HG02798 (cell line): ENCODE results near the gene CELF3.
"Not testable (repeated sequence)": the region's sequence is repeated elsewhere in the genome, so short reads cannot be mapped to it uniquely, and the experiment has no call there.

ENCODE experiments used
- ATAC-seq: cut with Tn5 transposase; IDR thresholded peaks from one replicate; pipeline ENCODE4 v1.9.1; 2021; ENCODE audit warnings: mild to moderate bottlenecking; ENCODE audit not compliant: unreplicated experiment, poor library complexity

Gene CELF3

DNA sequence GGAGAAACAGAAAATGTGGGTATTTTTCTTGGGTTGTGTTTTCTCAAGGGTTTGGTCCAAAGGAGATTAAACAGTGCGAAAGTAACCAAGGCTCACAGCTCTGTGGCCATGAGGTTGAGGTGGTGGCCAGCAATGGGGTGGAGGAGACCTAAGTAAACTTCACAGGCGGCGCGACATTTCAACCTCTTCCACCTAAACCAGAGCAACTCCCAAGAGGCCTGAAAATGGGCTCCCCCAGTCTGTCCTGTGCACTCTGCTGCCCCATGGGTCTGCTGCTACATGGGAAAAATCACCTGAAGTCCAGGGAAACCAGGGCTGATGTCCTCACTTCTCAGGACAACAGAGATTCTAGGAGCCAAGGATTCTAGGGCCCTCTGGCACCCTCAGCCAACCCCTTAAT, 12.4 kb downstream of the CELF3 start:
- no peak for ATAC-seq

DNA sequence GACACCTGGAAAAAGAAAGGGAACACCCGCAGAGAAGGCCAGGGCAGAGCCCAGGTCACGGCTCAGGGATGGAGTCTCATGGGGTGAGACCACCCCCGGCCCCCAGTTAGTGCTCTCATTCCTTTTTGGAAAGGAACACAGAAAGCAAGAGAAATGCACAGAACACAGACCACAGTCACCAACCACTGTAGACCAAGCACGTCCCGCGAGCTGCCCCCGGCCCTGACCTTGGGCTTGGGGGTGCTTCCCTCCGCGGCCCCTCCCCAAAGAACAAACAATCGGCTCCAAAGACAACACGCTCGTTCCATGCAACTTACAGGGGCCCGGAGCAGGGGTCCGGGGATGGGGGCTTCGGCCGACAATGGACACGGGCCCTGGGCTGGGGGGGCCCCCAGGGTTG, 12.8 kb downstream of the CELF3 start:
- ATAC-seq = no peak

DNA sequence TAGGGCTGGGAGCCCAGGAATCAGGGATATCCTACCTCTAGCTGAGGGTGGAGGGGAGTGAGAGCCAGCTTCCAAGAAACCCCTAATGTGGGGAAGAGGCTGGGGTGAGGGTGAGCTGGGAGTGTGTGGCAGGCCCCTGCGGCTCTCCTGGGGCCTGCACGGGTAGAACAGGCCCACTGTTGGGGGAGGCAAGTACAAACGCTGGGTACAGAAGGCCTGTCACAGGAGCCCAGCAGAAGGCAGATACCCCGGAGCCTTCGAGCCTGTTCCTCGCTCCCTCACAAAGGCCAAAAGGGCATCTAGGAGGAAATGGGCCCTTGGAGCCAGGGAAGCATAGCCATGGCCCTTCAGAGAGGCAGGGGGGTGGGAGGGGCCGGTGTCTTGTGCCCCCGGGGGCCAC, 13.7 kb downstream of the CELF3 start:
- no peak for ATAC-seq

DNA sequence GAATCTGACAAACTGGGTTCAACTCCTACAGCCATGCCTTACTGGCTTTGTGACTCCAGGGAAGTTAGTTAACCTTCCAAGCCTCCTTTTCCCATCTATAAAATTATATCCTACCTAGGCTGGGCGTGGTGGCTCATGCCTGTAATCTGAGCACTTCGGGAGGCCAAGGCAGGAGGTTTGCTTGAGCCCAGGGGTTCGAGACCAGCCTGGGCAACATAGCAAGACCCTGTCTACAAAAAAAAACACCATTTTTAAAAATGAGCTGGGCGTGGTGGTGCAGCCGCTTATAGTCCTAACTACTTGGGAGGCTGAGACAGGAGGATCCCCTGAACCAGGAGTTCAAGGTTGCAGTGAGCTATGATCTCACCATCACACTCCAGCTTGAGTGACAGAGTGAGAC, 15.1 kb downstream of the CELF3 start:
- no peak for ATAC-seq

DNA sequence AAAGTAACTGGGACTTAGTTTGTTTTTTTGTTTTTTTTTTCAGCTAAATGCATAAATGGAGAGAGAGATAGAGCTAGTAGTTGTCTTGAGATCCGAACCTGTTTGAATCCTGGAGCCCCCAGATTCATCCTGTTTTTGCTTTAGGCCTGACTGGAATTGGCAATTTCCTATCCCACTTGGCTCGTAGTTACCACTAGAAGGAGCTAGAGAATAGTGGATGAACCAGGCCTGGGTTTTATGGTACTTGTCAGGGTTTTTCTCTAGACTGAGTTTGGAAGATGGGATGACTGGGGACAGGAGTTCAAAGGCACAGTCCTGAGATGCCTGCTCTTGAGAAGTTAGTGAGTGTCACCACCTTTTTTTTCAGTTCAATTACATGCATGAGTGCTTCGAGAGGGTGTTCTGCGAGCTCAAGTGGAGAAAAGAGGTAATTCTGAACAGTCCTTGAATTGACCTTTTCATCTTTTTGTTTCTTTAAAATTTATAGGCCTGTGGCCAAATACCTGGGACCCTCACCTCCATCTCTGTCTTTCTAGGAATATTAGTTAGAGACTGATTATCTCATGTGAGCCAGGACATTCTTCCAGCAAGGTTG, 23.4 kb downstream of the CELF3 start:
- no peak for ATAC-seq

DNA sequence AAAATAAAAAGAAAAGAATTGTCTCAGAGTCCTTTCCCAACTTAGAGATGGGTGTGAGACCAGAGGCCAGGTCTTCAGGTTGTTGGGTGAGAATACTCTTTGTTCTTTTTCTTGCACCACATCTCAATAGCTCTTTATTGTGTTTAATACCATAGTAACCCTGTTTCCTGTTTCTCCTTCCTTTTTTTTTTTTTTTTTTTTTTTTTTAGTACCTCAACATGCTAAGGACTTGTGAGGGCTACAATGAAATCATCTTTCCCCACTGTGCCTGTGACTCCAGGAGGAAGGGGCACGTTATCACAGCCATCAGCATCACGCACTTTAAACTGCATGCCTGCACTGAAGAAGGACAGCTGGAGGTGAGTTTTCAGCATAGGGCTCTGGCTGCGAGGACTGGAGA, 24.4 kb downstream of the CELF3 start:
- ATAC-seq = no peak

DNA sequence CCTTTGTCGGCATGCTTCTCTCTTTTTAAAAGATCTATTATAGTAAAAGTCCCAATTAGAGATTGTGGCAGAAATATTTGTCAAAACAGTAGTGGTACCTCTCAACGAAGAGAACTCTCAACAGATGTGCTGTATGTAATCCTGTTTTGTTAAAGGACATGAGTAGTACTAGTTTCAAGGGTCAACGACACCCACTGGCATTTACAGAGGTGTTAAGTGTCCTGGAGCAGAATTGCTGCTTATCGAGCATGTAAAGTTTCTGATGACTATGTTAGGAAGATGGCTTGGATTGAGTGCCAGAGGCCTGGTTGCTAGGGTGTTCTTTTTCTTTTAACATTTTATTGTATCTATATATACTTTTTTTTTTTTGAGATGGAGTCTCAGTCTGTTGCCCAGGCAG, 27.1 kb downstream of the CELF3 start:
- ATAC-seq = no peak

DNA sequence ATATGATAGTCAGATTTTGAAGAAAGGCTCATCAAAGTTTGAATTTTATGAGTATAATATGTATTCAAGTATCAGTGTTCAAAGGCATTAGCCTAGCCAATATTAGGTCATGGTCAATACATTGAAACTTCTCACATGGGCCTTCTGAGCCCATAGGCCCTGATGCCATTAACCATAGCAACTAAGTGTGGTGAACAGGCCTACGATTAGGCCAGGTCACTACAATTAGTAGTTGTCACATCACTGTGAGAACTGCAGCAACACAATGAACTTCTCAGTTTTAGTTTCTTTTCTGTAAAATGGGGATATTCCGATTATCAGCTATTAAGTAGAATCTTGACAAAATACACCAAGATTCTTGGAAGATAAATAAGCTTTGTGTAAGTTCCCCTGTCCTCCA, 30.0 kb downstream of the CELF3 start:
- ATAC-seq = no peak

DNA sequence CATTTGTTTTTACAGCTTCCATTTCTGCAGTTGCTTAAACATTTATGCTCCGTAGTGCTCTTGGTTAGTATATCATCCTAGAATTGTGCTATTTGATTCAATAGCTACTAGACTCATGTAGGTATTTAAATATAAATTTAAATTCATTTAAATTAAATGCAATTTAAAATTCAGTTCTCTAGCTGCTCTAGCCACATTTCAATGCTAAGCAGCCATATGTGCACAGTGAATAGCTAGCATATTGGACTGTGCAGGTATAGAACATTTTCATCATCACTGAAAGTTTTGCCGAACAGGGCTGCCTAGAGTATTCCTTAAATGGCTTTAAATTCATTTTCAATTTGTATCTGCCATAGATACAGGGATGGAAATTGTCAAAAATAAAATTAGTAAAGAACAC, 32.5 kb downstream of the CELF3 start:
- no peak for ATAC-seq

DNA sequence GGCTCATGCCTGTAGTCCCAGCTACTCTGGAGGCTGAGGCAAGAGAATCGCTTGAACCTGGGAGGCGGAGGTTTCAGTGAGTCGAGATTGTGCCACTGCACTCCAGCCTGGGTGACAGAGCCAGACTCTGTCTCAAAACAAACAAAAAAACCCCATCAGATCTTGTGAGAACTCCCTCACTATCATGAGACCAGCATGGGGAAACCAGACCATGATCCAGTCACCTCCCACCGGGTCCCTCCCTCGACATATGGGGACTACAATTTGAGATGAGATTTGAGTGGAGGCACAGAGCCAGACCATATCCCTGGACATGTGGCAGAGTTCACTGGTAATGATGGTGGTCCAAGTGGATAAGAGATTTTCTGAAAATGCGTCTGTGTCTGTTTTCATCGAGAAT, 33.7 kb downstream of the CELF3 start:
- not testable (repeated sequence) for ATAC-seq

DNA sequence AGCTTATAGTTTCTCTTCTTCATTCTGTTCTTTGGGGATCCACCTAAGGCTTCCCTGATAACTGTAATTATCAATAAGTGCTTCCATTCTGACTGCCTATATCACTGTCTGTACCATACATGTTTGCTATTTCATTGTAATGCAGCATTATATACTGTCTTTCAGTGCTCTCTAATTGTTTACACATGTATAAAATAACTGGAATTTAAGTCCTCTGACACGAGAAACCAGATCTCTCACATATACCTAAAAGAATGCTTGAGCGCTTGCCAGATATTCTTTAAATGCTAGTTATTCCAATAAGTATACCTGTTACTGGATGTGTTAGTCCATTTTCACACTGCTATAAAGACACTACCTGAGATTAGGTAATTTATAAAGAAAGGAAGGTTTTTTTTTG, 34.7 kb downstream of the CELF3 start:
- no peak for ATAC-seq

DNA sequence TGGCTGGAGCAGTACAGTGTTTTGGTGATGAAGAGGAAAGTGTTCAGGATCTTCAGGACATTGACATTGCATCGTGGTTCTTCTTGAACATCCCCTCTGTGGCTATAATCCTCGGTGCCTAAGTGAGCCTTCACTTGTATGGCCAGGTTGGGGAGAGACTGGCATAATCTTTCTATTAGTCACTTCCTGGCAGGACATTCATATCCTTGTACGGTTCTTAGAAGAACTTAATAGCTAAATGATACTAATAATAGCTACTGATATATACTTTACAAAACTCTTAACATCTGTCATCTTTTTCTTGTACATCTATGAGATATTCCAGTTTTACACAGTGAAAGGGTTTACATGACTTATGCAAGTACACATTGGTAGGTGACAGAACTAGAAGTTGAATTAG, 35.8 kb downstream of the CELF3 start:
- ATAC-seq = no peak

DNA sequence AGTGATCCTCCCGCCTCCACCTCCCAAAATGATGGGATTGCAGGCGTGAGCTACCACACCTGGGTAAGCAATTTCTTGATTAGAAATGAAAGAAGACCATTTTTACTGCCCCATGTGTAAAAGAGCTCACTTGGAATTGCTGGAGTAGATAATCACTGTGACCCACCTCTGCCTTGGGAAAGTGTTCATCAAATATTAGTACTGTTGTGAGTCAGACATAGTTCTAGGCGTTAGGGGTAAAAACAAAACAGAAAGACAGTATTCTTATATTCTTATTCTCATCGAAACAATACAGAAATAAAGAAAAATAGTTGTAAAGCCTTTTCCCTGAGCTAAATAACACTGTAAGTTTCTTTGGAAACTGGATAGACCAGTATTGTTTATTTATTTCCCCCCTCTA, 36.2 kb downstream of the CELF3 start:
- ATAC-seq = no peak

DNA sequence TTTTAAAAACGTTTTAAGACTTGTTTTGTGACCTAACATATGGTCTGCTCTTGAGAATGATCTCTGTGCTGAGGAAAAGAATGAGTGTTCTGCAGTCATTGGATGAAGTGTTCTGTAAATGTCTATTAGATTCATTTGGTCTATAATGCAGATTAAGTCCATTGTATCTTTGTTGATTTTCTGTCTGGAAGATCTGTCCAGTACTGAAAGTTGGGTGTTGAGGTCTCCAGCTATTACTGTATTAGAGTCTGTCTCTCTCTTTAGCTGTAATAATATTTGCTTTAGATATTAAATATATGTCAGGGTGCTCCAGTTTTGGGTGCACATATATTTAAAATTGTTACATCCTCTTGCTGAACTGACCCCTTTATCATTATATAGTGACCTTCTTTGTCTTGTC, 43.2 kb downstream of the CELF3 start:
- ATAC-seq = no peak

DNA sequence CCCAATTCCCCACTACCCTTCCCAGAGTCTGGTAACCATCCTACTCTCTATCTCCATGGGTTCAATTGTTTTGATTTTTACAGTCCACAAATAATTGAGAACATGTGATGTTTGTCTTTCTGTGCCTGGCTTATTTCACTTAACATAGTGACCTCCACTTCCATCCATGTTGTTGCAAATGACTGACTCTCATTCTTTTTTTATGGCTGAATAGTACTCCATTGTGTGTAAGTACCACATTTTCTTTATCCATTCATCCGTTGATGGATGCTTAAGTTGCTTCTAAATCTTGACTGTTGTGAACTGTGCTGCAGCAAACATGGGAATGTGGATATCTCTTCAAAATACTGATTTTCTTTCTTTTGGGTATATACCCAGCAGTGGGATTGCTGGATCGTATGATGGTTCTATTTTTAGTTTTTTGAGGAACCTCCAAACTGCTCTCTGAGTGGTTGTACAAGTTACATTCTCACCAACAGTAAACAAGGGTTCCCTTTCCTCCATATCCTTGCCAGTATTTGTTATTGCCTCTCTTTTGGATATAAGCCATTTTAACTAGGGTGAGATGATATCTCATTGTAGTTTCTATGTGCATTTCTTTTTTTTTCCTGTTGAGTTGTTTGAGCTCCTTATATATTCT, 46.4 kb downstream of the CELF3 start:
- not testable (repeated sequence) for ATAC-seq

DNA sequence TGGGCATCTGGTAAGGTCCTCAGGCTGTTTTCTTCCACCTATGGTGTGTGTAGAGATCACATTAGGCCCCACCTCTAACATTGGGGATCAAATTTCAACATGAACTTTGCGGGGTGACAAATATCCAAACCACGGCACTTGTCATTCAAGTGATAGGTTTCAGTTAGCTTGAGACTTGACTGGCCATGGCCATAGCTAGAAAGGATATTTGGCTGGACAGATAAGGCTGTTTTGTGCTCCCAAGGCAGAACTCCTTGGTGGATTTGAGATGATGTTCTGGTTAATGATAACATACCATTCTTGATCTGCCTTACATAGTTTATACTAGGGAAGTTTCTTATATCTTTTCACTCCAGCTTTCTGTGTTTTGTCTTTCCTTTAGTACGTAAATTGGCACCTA, 48.5 kb downstream of the CELF3 start:
- ATAC-seq = no peak

DNA sequence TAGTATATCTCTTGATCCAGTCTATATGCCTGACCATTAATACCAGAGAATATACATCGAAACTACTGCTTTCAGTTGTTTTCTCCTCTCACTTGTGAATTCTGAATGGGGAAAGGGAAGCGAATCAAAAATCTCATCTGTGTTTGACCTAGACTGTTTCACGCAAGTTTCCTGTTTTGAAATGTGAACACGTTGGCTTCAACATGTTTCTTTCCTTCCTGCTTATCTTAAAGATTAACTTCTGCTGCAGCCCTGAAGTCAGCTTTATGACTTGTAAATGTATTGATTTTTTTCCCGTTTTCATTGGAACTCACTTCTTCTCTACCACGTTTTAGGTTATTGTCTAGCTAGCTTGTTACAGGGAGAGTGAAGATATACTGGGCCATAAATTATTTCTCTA, 54.9 kb downstream of the CELF3 start:
- ATAC-seq = no peak

DNA sequence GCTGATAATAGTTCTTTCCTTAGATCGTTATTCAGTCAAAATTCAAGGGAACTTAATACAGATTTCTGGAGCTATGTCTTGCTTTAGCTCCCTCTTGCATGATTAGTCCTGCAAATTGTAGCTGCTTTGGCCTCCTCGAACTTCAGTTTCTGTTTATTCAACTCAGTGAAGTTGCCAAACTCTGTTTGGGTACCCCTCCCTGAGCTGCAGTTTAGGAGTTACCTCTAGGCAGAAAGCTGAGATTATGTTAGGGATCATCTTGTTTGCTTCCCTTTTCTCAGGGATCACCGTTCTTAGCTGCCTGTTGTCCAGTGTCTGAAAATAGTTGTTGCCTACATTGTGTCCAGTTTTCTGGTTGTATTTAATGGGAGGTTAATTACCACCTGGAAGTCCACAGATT, 61.2 kb downstream of the CELF3 start:
- ATAC-seq = no peak

DNA sequence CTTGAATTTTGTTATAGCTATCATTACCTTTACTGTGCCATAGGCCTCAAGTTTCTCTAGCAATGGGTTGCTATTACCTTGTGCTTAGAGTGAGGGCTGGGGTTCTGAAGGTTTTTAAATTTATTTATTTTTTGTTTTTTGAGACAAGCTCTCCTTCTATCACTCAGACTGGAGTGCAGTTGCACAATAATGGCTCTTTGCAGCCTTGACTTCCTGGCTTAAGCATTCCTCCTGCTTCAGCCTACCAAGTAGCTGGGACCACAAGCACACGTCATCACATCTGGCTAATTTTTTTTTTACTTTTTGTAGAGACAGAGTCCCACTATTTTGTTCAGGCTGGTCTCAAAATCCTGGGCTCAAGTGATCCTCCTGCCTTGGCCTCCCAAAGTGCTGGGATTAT, 63.2 kb downstream of the CELF3 start:
- ATAC-seq = no peak
